Measurements from ENCODE around the gene FABP6. TPM values are rescaled to one million over a fixed set of nuclear protein-coding genes. Genes with fewer than 3 reads are reported as not detected.

The FABP6 gene
- total RNA-seq, 1 experiment from 2014 or later = not detected

DNA sequence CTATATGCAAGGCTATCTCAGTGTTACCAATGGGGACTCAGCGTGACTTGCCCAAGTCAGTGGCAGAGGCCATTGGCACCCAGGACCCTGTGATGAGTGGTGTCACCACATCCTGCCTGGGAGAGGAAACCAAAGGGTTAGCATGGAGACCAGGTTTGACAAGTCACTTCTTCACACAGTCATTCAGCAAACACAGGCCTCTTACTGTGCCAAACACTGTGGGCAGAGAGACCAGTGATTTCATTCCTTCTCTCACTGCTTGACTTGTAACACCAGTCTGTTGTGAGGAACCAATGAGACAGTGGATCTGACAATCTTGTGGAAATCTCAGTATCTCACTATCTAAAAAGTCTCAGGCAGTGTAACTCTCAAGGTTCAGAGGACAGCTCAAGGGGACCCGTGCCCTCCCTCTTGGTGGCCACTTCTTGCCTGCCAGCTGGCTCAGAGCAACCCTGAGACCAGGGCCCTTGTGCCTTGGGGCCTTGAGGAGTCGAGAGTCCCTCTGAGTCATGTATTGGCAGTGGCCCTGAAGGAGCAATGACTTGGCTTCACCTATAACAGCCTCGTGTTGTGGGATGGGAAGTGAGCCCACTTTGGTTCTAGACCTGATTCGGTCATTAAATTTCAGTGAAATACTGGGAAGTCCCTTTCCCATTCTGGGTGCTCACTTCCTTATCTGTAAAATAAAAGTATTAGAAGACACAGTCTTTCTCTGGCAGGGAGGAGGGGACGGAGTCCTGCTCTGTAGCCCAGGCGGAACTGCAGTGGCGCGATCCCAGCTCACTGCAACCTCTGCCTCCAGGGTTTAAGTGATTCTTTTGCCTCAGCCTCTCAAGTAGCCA, 1.6 kb downstream of the FABP6 start:
- Histone ChIP-seq H3K36me3 (ENCODE audit: control insufficient read depth, insufficient read depth, low read length) (no peaks in the 10 kb centered on the region), H3K27me3 (replicated peaks; ENCODE audit: control insufficient read depth, insufficient read depth, low read length) (no peaks in the 10 kb centered on the region), H3K9me3 (peaks cover 3% of the 10 kb centered on the region; the same call in 1 of the 2 replicates), H3K4me1 (no peaks in the 10 kb centered on the region), H3K4me3 (ENCODE audit: low read depth, low read length) (no peak overlapping the region)
- TF ChIP-seq, protein P1, sequence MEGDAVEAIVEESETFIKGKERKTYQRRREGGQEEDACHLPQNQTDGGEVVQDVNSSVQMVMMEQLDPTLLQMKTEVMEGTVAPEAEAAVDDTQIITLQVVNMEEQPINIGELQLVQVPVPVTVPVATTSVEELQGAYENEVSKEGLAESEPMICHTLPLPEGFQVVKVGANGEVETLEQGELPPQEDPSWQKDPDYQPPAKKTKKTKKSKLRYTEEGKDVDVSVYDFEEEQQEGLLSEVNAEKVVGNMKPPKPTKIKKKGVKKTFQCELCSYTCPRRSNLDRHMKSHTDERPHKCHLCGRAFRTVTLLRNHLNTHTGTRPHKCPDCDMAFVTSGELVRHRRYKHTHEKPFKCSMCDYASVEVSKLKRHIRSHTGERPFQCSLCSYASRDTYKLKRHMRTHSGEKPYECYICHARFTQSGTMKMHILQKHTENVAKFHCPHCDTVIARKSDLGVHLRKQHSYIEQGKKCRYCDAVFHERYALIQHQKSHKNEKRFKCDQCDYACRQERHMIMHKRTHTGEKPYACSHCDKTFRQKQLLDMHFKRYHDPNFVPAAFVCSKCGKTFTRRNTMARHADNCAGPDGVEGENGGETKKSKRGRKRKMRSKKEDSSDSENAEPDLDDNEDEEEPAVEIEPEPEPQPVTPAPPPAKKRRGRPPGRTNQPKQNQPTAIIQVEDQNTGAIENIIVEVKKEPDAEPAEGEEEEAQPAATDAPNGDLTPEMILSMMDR (IDR thresholded peaks at IDR 0.05; ENCODE audit: insufficient read depth in 1 of 2, low read depth in 1 of 2, low read length in 1 of 2, severe bottlenecking in 1 of 2, unreplicated experiment in 1 of 2) = no peak
- intact Hi-C loops (cut with micrococcal nuclease; ENCODE audit: unreplicated experiment) = no loop called here
- H3K27me3 Mint-ChIP-seq (ENCODE audit: insufficient read depth, unreplicated experiment) = no peaks in the 10 kb centered on the region
- BruUV-seq (replicated peaks) = no TSS peak
- CTCF ChIA-PET = interaction anchor here (1.0 kb wide), 1 partner anchor 26 kb away, joined by 5 read pairs; no protein-coding TSS in a partner anchor
- H3K36me3 Mint-ChIP-seq (ENCODE audit: insufficient read depth, unreplicated experiment) = no peaks in the 10 kb centered on the region
- H3K4me3 Mint-ChIP-seq (ENCODE audit: unreplicated experiment) = no peak overlapping the region
- no peaks in the 10 kb centered on the region for H3K4me1 Mint-ChIP-seq (ENCODE audit: low read depth, unreplicated experiment)
- POLR2A ChIA-PET = no interaction called here
- no peak overlapping the region for H3K27ac Mint-ChIP-seq (ENCODE audit: unreplicated experiment)
- no peak for DNase-seq
- no peaks in the 10 kb centered on the region for H3K9me3 Mint-ChIP-seq (ENCODE audit: unreplicated experiment)

DNA sequence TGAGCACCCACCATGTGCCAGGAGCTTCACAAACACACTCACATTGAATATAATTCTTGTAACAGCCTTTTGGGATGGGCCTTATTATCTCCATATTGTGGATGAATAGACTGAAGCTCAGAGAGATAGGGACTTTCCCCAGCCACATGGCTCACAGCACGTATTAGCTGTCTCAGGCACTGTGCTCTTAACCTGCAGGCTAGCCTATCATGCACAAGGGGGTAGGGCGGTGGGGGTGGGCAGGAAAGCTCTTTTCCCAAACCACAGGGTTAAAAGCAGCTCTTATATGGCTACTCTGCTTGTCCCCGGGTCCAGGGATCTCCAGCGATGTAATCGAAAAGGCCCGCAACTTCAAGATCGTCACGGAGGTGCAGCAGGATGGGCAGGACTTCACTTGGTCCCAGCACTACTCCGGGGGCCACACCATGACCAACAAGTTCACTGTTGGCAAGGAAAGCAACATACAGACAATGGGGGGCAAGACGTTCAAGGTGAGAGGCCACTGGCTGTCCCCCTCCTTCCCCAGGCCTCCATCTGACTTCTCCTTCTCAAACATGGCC, 2.6 kb downstream of the FABP6 start:
- intact Hi-C loops (cut with micrococcal nuclease; ENCODE audit: unreplicated experiment) = no loop called here
- H3K27ac Mint-ChIP-seq (ENCODE audit: unreplicated experiment) = no peak overlapping the region
- H3K4me1 Mint-ChIP-seq (ENCODE audit: low read depth, unreplicated experiment) = no peaks in the 10 kb centered on the region
- H3K4me1 ChIP-seq = no peaks in the 10 kb centered on the region
- ChIA-PET CTCF (interaction anchor here (0.6 to 1.0 kb wide), 2 partner anchors 19 to 27 kb away, joined by 3 to 5 read pairs; no protein-coding TSS in a partner anchor), POLR2A (no interaction called here)
- no peaks in the 10 kb centered on the region for H3K27me3 ChIP-seq (replicated peaks; ENCODE audit: control insufficient read depth, insufficient read depth, low read length)
- no TSS peak for BruUV-seq (replicated peaks)
- H3K36me3 ChIP-seq (ENCODE audit: control insufficient read depth, insufficient read depth, low read length) = no peaks in the 10 kb centered on the region
- no peaks in the 10 kb centered on the region for H3K9me3 Mint-ChIP-seq (ENCODE audit: unreplicated experiment)
- H3K9me3 ChIP-seq = peaks cover 3% of the 10 kb centered on the region; the same call in 1 of the 2 replicates
- H3K27me3 Mint-ChIP-seq (ENCODE audit: insufficient read depth, unreplicated experiment) = no peaks in the 10 kb centered on the region
- H3K36me3 Mint-ChIP-seq (ENCODE audit: insufficient read depth, unreplicated experiment) = no peaks in the 10 kb centered on the region
- DNase-seq = no peak
- no peak overlapping the region for H3K4me3 Mint-ChIP-seq (ENCODE audit: unreplicated experiment)
- TF ChIP-seq, protein P1 (IDR thresholded peaks at IDR 0.05; ENCODE audit: insufficient read depth in 1 of 2, low read depth in 1 of 2, low read length in 1 of 2, severe bottlenecking in 1 of 2, unreplicated experiment in 1 of 2) = no peak
- no peak overlapping the region for H3K4me3 ChIP-seq (ENCODE audit: low read depth, low read length)

DNA sequence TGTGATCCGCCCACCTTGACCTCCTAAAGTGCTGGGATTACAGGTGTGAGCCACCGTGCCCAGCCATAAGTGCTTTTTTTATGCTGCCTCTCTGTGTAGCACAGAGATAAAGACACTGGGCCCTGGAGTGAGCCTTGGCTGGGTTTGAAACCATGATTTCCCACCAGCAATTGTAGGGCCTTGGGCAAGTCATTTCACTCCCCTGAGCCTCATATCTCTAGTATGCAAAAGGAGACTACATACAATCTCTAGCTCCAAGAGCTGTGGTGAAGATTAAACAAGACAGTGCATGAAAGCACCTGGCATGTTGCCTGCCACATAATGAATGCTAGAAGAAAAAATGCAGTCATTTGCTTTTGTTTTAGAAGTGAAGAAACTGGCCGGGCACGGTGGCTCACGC, 3.9 kb downstream of the FABP6 start:
- H3K9me3 Mint-ChIP-seq (ENCODE audit: unreplicated experiment) = no peaks in the 10 kb centered on the region
- ChIA-PET POLR2A (no interaction called here), CTCF (no interaction called here)

More for the DNA sequence above, 3.9 kb downstream of the FABP6 start:
- Mint-ChIP-seq H3K27ac (ENCODE audit: unreplicated experiment) (no peak overlapping the region), H3K4me3 (ENCODE audit: unreplicated experiment) (no peak overlapping the region), H3K4me1 (ENCODE audit: low read depth, unreplicated experiment) (no peaks in the 10 kb centered on the region), H3K36me3 (ENCODE audit: insufficient read depth, unreplicated experiment) (no peaks in the 10 kb centered on the region), H3K27me3 (ENCODE audit: insufficient read depth, unreplicated experiment) (no peaks in the 10 kb centered on the region)
- Histone ChIP-seq H3K4me1 (no peaks in the 10 kb centered on the region), H3K27me3 (replicated peaks; ENCODE audit: control insufficient read depth, insufficient read depth, low read length) (no peaks in the 10 kb centered on the region), H3K9me3 (peaks cover 3% of the 10 kb centered on the region; the same call in 1 of the 2 replicates), H3K36me3 (ENCODE audit: control insufficient read depth, insufficient read depth, low read length) (no peaks in the 10 kb centered on the region), H3K4me3 (ENCODE audit: low read depth, low read length) (no peak overlapping the region)
- BruUV-seq (replicated peaks) = no TSS peak
- no peak for DNase-seq
- intact Hi-C loops (cut with micrococcal nuclease; ENCODE audit: unreplicated experiment) = no loop called here
- TF ChIP-seq, protein P1 (IDR thresholded peaks at IDR 0.05; ENCODE audit: insufficient read depth in 1 of 2, low read depth in 1 of 2, low read length in 1 of 2, severe bottlenecking in 1 of 2, unreplicated experiment in 1 of 2) = no peak
